Esophagus squamous epithelium (tissue), 4 donors: ENCODE data around the gene USB1.

Source experiments
- CTCF ChIP-seq, 6 experiments: fragments of 450-650 bp in 4 of 6; fragments of 200-600 bp in 2 of 6; sonication (generic) in 2 of 6; IDR thresholded peaks; one replicate each; pipeline ENCODE4 v1.5.1; 2016 to 2019; ENCODE audit warnings: antibody characterized with exemption in 6 of 6, mild to moderate bottlenecking in 4 of 6, moderate library complexity in 4 of 6
- POLR2A ChIP-seq, 4 donors: fragments of 450-650 bp; IDR thresholded peaks; one replicate each; pipeline ENCODE4 v1.6.1; 2017; ENCODE audit warnings: antibody characterized with exemption in 4 of 4, mild to moderate bottlenecking in 4 of 4, moderate library complexity in 3 of 4

GRCh38 chr16:57998486-57998885 is 2.7 kb upstream of the USB1 start:
- TF ChIP-seq POLR2A (IDR thresholded peaks at IDR 0.05) (no peak), CTCF (IDR thresholded peaks at IDR 0.05) (no peak)
